HepG2 (cell line): Measurements from ENCODE around the gene SHTN1. TPM values are rescaled to one million over a fixed set of nuclear protein-coding genes. Genes with fewer than 3 reads are reported as not detected.

ENCODE experiments used
- ATAC-seq: fragments of 200-7000 bp; cut with Tn5 transposase; 3 replicates; pipeline ENCODE4 v1.9.1; 2020; ENCODE audit warnings: mild to moderate bottlenecking, moderate library complexity
- BruUV-seq: library from RNA; stranded (reverse); fragments of 400-500 nt; replicated peaks from 2 replicates; lab custom pipeline; 2021; lab: Mats Ljungman, UMichigan
- CTCF ChIA-PET: fragments of 300-600 bp; formaldehyde crosslinking; extraction: SDS; loops from one replicate; lab custom pipeline; 2021; ENCODE audit warnings: low total read pairs, inconsistent platforms, low intra/inter-chr PET ratio; lab: Yijun Ruan, JAX
- POLR2A ChIA-PET: fragments of 350-600 bp; sonication (Branson Sonifier 250); formaldehyde crosslinking; loops from one replicate; lab custom pipeline; 2020; ENCODE audit warnings: antibody characterized with exemption, inconsistent platforms; lab: Yijun Ruan, JAX
- DNase-seq: peaks from one replicate; pipeline ENCODE4 v3.0.0-alpha.2; 2015; ENCODE audit warnings: low spot score
- FAIRE-seq: peaks from 3 replicates; lab custom pipeline; 2011; peaks lifted over from hg19 to GRCh38; lab: Jason Lieb, UNC
- H2AFZ ChIP-seq: one replicate; pipeline ENCODE4 v1.6.1; 2011; ENCODE audit warnings: low read length, inconsistent platforms
- H3K27ac ChIP-seq: fragments of 300-600 bp; 3 replicates; pipeline ENCODE4 v1.8.0; 2011; ENCODE audit warnings: mixed run types, mild to moderate bottlenecking, mixed read lengths, low read length, inconsistent platforms; ENCODE audit not compliant: insufficient read depth; ENCODE audit errors: extremely low read length
- H3K27me3 ChIP-seq, 2 experiments: fragments of 200-600 bp in 1 of 2; 2 replicates in 1 of 2; 3 replicates in 1 of 2; pipeline versions ENCODE4 v1.6.0 to v1.8.0; 2011; ENCODE audit warnings: low read length in 2 of 2, mild to moderate bottlenecking in 2 of 2, moderate library complexity in 2 of 2, inconsistent platforms in 1 of 2; ENCODE audit not compliant: insufficient read depth in 2 of 2, control insufficient read depth in 1 of 2
- H3K36me3 ChIP-seq, 2 experiments: fragments of 200-600 bp in 1 of 2; replicated peaks in 1 of 2; 2 replicates in 1 of 2; 3 replicates in 1 of 2; pipeline versions ENCODE4 v1.5.1 to v1.8.0; 2011; ENCODE audit warnings: low read length in 2 of 2, inconsistent platforms in 1 of 2; ENCODE audit not compliant: insufficient read depth in 2 of 2, control insufficient read depth in 1 of 2
- H3K4me1 ChIP-seq: 2 replicates; pipeline ENCODE4 v1.5.1; 2012; ENCODE audit warnings: low read length, inconsistent platforms; ENCODE audit not compliant: insufficient read depth
- H3K4me2 ChIP-seq: 2 replicates; pipeline ENCODE4 v1.6.0; 2011; ENCODE audit warnings: low read depth, low read length, inconsistent platforms
- H3K4me3 ChIP-seq, 3 experiments: fragments of 200-600 bp in 1 of 3; sonication (generic), shearing (Covaris generic) in 1 of 3; replicated peaks in 1 of 3; 2 replicates each; pipeline ENCODE4 v1.5.1; 2011 to 2016; ENCODE audit warnings: low read length in 3 of 3, inconsistent platforms in 2 of 3, low read depth in 2 of 3, mild to moderate bottlenecking in 2 of 3, control low read depth in 1 of 3, mixed read lengths in 1 of 3; ENCODE audit not compliant: insufficient read depth in 1 of 3
- H3K79me2 ChIP-seq: one replicate; pipeline ENCODE4 v1.6.1; 2011; ENCODE audit warnings: low read length, inconsistent platforms; ENCODE audit not compliant: insufficient read depth
- H3K9ac ChIP-seq: 2 replicates; pipeline ENCODE4 v1.6.0; 2011; ENCODE audit warnings: mild to moderate bottlenecking, low read depth, low read length, inconsistent platforms; ENCODE audit not compliant: insufficient read depth
- H3K9me3 ChIP-seq: 2 replicates; pipeline ENCODE4 v1.5.1; 2012; ENCODE audit warnings: mild to moderate bottlenecking, low read length
- H4K20me1 ChIP-seq: 2 replicates; pipeline ENCODE4 v1.6.0; 2011; ENCODE audit warnings: inconsistent platforms, mild to moderate bottlenecking, low read length, moderate library complexity; ENCODE audit not compliant: insufficient read depth
- ADNP ChIP-seq: sonication (generic); formaldehyde crosslinking; IDR thresholded peaks from 2 replicates; pipeline ENCODE4 v1.4.0; 2020; ENCODE audit warnings: missing genetic modification reagents
- ARNT ChIP-seq: fragments of 450-650 bp; IDR thresholded peaks from 2 replicates; pipeline ENCODE4 v1.6.1; 2017
- GATAD1 ChIP-seq: IDR thresholded peaks from 2 replicates; pipeline ENCODE4 v1.6.1; 2016; ENCODE audit warnings: missing genetic modification reagents, missing compliant biosample characterization
- JUN ChIP-seq: sonication (generic); formaldehyde crosslinking; IDR thresholded peaks from 2 replicates; pipeline ENCODE4 v1.4.0; 2020; ENCODE audit warnings: mild to moderate bottlenecking, missing genetic modification reagents
- MXD4 ChIP-seq: IDR thresholded peaks from 2 replicates; pipeline ENCODE4 v1.6.1; 2016; ENCODE audit warnings: mild to moderate bottlenecking, missing biosample characterization, missing genetic modification reagents
- MYPOP ChIP-seq: sonication (generic); formaldehyde crosslinking; IDR thresholded peaks from 2 replicates; pipeline ENCODE4 v1.8.1; 2023; ENCODE audit warnings: mild to moderate bottlenecking, moderate library complexity, missing genetic modification reagents
- NFE2L1 ChIP-seq: sonication (generic); formaldehyde crosslinking; IDR thresholded peaks from 2 replicates; pipeline ENCODE4 v1.4.0; 2020; ENCODE audit warnings: missing genetic modification reagents, mild to moderate bottlenecking, borderline replicate concordance
- PHF5A ChIP-seq: IDR thresholded peaks from one replicate; pipeline ENCODE4 v1.6.1; 2018; ENCODE audit warnings: low read depth, missing genetic modification reagents; ENCODE audit not compliant: unreplicated experiment
- RBM22 ChIP-seq: fragments of 200-400 bp; formaldehyde crosslinking; optimal IDR thresholded peaks from 2 replicates; pipeline ENCODE3; 2017; ENCODE audit warnings: mild to moderate bottlenecking, low read length, moderate library complexity
- ZBTB39 ChIP-seq: sonication (generic); formaldehyde crosslinking; IDR thresholded peaks from 2 replicates; pipeline ENCODE4 v1.5.0; 2020; ENCODE audit warnings: missing genetic modification reagents
- ZFP36L2 ChIP-seq: sonication (generic); formaldehyde crosslinking; IDR thresholded peaks from 2 replicates; pipeline ENCODE4 v1.4.0; 2020; ENCODE audit warnings: missing genetic modification reagents
- ZFP41 ChIP-seq: sonication (generic); formaldehyde crosslinking; IDR thresholded peaks from 2 replicates; pipeline ENCODE4 v1.4.0; 2020; ENCODE audit warnings: mild to moderate bottlenecking, missing genetic modification reagents, borderline replicate concordance
- ZNF180 ChIP-seq: sonication (generic); formaldehyde crosslinking; IDR thresholded peaks from 2 replicates; pipeline ENCODE4 v1.4.0; 2020; ENCODE audit warnings: low read depth, missing genetic modification reagents, borderline replicate concordance
- ZNF235 ChIP-seq: sonication (generic); formaldehyde crosslinking; IDR thresholded peaks from 2 replicates; pipeline ENCODE4 v1.8.1; 2023; ENCODE audit warnings: mild to moderate bottlenecking, missing genetic modification reagents, borderline replicate concordance
- ZNF253 ChIP-seq: sonication (generic); formaldehyde crosslinking; IDR thresholded peaks from 2 replicates; pipeline ENCODE4 v1.8.0; 2022; ENCODE audit warnings: mild to moderate bottlenecking, missing genetic modification reagents, borderline replicate concordance
- ZNF552 ChIP-seq: sonication (generic); formaldehyde crosslinking; IDR thresholded peaks from 2 replicates; pipeline ENCODE4 v1.9.0; 2022; ENCODE audit warnings: missing genetic modification reagents, mild to moderate bottlenecking, borderline replicate concordance
- ZNF780A ChIP-seq: sonication (generic); formaldehyde crosslinking; IDR thresholded peaks from 2 replicates; pipeline ENCODE4 v1.8.0; 2022; ENCODE audit warnings: mild to moderate bottlenecking, missing genetic modification reagents, moderate library complexity
- WGBS: methylation state at CpG from one replicate; pipeline ENCODE4 v1.1.6; 2017; ENCODE audit warnings: low lambda C conversion rate; 5-methylcytosine and 5-hydroxymethylcytosine counted together
- in situ Hi-C: cut with HindIII; loops from 2 replicates; pipeline ENCODE4 v1.10.0; 2017; ENCODE audit warnings: low pct_unique_long_range_greater_than_20kb; ENCODE audit not compliant: extremely low pct_ligation_motif_present
- intact Hi-C: fragments of 100-400 bp; cut with micrococcal nuclease; formaldehyde crosslinking; loops from one replicate; pipeline ENCODE4 v1.10.0; 2022; ENCODE audit not compliant: unreplicated experiment
- polyA plus RNA-seq, 8 experiments: library from polyadenylated mRNA; depleted of rRNA in 3 of 8; stranded (reverse) in 7 of 8; unstranded in 1 of 8; fragments of >200 nt; fragmentation: Illumina TruSeq in 4 of 8; extraction: Trizol in 4 of 8; gene quantifications; 2 replicates each; pipeline versions ENCODE4 v1.2.1 to v1.2.3, GENCODE V29; 2011 to 2016; ENCODE audit warnings: low read depth in 4 of 8, missing spikeins in 1 of 8, mixed read lengths in 1 of 8; ENCODE audit not compliant: insufficient read depth in 1 of 8
- total RNA-seq, 5 experiments: library from RNA; depleted of rRNA; stranded (reverse); fragments of >200 nt; fragmentation: Illumina TruSeq; extraction: Trizol; gene quantifications; 2 replicates each; pipeline ENCODE4 v1.2.3, GENCODE V29; 2016; ENCODE audit warnings: low read depth in 1 of 5
- TF ChIP-seq, protein P1 (sequence below): sonication (generic); formaldehyde crosslinking; IDR thresholded peaks from 2 replicates; pipeline ENCODE4 v1.4.0; 2020; ENCODE audit warnings: missing genetic modification reagents, mild to moderate bottlenecking, borderline replicate concordance

The SHTN1 gene
- total and polyA plus RNA-seq, 2 of the 13 experiments (the other 11 are each of a cell fraction or from before 2014, with no cell fraction given) = 11.3 to 15.6 TPM

DNA sequence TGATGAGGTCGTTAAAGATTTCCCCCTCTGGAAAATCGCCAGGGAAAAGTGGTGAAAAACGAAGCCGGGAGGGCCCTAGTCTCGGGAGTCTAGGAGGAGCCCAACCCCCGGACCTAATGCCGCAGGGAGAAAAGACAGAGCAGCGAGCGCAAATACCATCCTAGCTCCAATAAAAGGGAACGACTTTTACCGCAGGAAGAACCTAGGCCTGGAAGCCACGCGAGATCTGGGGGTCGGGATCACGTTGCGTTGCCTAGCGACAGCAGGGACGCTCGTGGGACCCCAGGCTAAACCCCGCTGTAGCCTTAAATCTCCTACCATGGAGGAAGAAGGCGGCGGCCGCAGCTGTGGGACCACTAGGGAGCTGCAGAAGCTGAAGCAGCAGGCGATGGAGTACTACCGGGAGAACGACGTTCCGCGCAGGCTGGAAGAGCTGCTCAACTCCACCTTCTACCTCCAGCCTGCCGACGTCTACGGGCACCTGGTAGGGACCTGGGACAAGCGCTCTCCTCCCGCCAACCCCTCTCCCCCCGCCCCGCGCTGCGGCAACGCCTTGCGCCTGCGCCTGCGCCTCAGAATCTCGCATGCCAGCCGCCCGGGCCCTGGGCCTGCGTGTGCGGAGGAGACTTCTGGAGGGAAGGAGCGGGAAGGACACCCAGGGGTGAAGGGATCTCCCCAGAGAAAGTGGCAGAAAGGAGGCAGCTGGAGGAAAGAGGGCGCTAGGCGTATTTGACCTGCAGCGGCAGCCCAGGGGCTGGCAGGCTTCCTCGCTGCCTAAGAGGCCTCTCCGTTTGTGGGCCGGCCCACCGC lies 155.5 kb downstream of the SHTN1 start, which contains the start of gene ENO4:
TSS of gene ENO4 (plus strand) at position 252 of the 810 bp plus-strand sequence. CDS start at position 320, 68 bp downstream.
- Histone ChIP-seq H3K9ac (peak within 1 kb of the TSS; percentile 40; the same call in 1 of the 2 replicates), H3K27ac (no peak within 1 kb of the TSS), H3K4me2 (peak within 1 kb of the TSS; percentile 81), H3K4me3 (peak within 1 kb of the TSS; percentile 50 to 68 (median 56)), H3K79me2 (no peaks in the 10 kb centered on the region), H4K20me1 (no peaks in the 10 kb centered on the region), H3K4me1 (no peaks in the 10 kb centered on the region; the same call in 1 of the 2 replicates), H2AFZ (no peak within 1 kb of the TSS), H3K36me3 (no peaks in the 10 kb centered on the region), H3K9me3 (no peaks in the 10 kb centered on the region), H3K27me3 (peaks cover 0 to 36% of the 10 kb centered on the region in 2 experiments; a peak in 2 of 5 replicates)
- in situ Hi-C loops (no loop called here), intact Hi-C loops (no loop called here)
- ChIA-PET POLR2A (interaction anchor here (0.6 to 1.3 kb wide), 3 partner anchors 9 to 326 kb away, joined by 3 to 5 read pairs (median 3); no protein-coding TSS in a partner anchor), CTCF (no interaction called here)
- FAIRE-seq = no peak
- 23% methylated on average over 15 of the region's 55 CpGs for WGBS
- peak; percentile 58 for DNase-seq
- peak; percentile 90 for ATAC-seq
- no TSS peak for BruUV-seq
- no peak for TF ChIP-seq PHF5A (CRISPR knock-in tag)
- TF ChIP-seq JUN (CRISPR knock-in tag) = no peak
- TF ChIP-seq NFE2L1 (CRISPR knock-in tag) = no peak
- no peak for TF ChIP-seq ZBTB39 (CRISPR knock-in tag)
- no peak for TF ChIP-seq ZFP36L2 (CRISPR knock-in tag)
- TF ChIP-seq ZFP41 (CRISPR knock-in tag) = no peak
- no peak for TF ChIP-seq ARNT
- no peak for TF ChIP-seq MXD4 (CRISPR knock-in tag)
- TF ChIP-seq ZNF552 (CRISPR knock-in tag) = no peak
- TF ChIP-seq RBM22 = no peak
- TF ChIP-seq, protein P1, sequence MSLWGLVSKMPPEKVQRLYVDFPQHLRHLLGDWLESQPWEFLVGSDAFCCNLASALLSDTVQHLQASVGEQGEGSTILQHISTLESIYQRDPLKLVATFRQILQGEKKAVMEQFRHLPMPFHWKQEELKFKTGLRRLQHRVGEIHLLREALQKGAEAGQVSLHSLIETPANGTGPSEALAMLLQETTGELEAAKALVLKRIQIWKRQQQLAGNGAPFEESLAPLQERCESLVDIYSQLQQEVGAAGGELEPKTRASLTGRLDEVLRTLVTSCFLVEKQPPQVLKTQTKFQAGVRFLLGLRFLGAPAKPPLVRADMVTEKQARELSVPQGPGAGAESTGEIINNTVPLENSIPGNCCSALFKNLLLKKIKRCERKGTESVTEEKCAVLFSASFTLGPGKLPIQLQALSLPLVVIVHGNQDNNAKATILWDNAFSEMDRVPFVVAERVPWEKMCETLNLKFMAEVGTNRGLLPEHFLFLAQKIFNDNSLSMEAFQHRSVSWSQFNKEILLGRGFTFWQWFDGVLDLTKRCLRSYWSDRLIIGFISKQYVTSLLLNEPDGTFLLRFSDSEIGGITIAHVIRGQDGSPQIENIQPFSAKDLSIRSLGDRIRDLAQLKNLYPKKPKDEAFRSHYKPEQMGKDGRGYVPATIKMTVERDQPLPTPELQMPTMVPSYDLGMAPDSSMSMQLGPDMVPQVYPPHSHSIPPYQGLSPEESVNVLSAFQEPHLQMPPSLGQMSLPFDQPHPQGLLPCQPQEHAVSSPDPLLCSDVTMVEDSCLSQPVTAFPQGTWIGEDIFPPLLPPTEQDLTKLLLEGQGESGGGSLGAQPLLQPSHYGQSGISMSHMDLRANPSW (CRISPR knock-in tag) = no peak
- no peak for TF ChIP-seq ADNP (CRISPR knock-in tag)
- no peak for TF ChIP-seq ZNF780A (CRISPR knock-in tag)
- TF ChIP-seq MYPOP (CRISPR knock-in tag) = peak; percentile 89
- no peak for TF ChIP-seq ZNF253 (CRISPR knock-in tag)
- no peak for TF ChIP-seq ZNF235 (CRISPR knock-in tag)
- TF ChIP-seq ZNF180 (CRISPR knock-in tag) = no peak
- TF ChIP-seq GATAD1 (CRISPR knock-in tag) = no peak
